ENCODE measurements around the gene SPAG4.

Gene SPAG4

GRCh38 chr20:35600176-35600992, 15.2 kb upstream of the SPAG4 start:
- DNase-seq, result no peak

- DNase-seq, result peak; percentile 39
Observed at GRCh38 chr20:35600993-35601973, 14.3 kb upstream of the SPAG4 start.

GRCh38 chr20:35601990-35602389, 13.6 kb upstream of the SPAG4 start:
- DNase-seq, result no peak

GRCh38 chr20:35602851-35603495, 12.7 kb upstream of the SPAG4 start:
- DNase-seq, result no peak

- no peak for DNase-seq
Observed at GRCh38 chr20:35603695-35604448, 11.8 kb upstream of the SPAG4 start.

GRCh38 chr20:35604449-35604747, 11.2 kb upstream of the SPAG4 start:
- no peak for DNase-seq

- no peak for DNase-seq
Observed at GRCh38 chr20:35606127-35606526, 9.5 kb upstream of the SPAG4 start.

- no peak for DNase-seq
Observed at GRCh38 chr20:35607003-35607735, 8.5 kb upstream of the SPAG4 start.

- DNase-seq, result no peak
Observed at GRCh38 chr20:35610833-35611427, 4.7 kb upstream of the SPAG4 start.

- no peak for DNase-seq
Observed at GRCh38 chr20:35611482-35611881, 4.1 kb upstream of the SPAG4 start.

GRCh38 chr20:35616465-35617396, 1.1 kb downstream of the SPAG4 start:
- DNase-seq, result no peak

- peak; percentile 34 for DNase-seq
Observed at GRCh38 chr20:35617397-35618262, 2.0 kb downstream of the SPAG4 start.

- no peak for DNase-seq
Observed at GRCh38 chr20:35618263-35619131, 2.9 kb downstream of the SPAG4 start.

GRCh38 chr20:35619196-35620095, 3.8 kb downstream of the SPAG4 start:
- DNase-seq, result peak; percentile 64

GRCh38 chr20:35620818-35621559, 5.4 kb downstream of the SPAG4 start:
- no peak for DNase-seq

- no peak for DNase-seq
Observed at GRCh38 chr20:35621560-35621946, 5.9 kb downstream of the SPAG4 start.

Measured in COR-L47 (cell line).